Bronchial epithelial cell (primary cell): Measurements from ENCODE around the gene CPT1C. TPM values are rescaled to one million over a fixed set of nuclear protein-coding genes. Genes with fewer than 3 reads are reported as not detected.

Experiments used
- DNase-seq: peaks from one replicate; pipeline ENCODE4 v3.0.0-alpha.2; 2010; ENCODE audit warnings: low read depth
- FAIRE-seq: peaks from 2 replicates; lab custom pipeline; 2011; peaks lifted over from hg19 to GRCh38; lab: Jason Lieb, UNC
- H3K27me3 ChIP-seq: 2 replicates; pipeline ENCODE4 v1.5.1; 2011; ENCODE audit warnings: low read length; ENCODE audit not compliant: control insufficient read depth, insufficient read depth
- H3K36me3 ChIP-seq: 2 replicates; pipeline ENCODE4 v1.5.1; 2011; ENCODE audit warnings: low read length; ENCODE audit not compliant: control insufficient read depth, insufficient read depth
- H3K4me3 ChIP-seq: 2 replicates; pipeline ENCODE4 v1.5.1; 2011; ENCODE audit warnings: mild to moderate bottlenecking, low read depth, low read length, control low read depth
- total RNA-seq: library from RNA; depleted of rRNA; stranded (reverse); fragments of >200 nt; gene quantifications from 2 replicates; pipeline ENCODE4 v1.2.1, GENCODE V29; 2014
- TF ChIP-seq, protein P1 (sequence below): IDR thresholded peaks from 2 replicates; pipeline ENCODE4 v1.5.1; 2011; ENCODE audit warnings: mild to moderate bottlenecking, moderate library complexity, low read length, control low read depth, inconsistent platforms; ENCODE audit not compliant: insufficient read depth, severe bottlenecking

CPT1C gene
- total RNA-seq, 1 donor from 2014 or later: 2.4 TPM

DNA sequence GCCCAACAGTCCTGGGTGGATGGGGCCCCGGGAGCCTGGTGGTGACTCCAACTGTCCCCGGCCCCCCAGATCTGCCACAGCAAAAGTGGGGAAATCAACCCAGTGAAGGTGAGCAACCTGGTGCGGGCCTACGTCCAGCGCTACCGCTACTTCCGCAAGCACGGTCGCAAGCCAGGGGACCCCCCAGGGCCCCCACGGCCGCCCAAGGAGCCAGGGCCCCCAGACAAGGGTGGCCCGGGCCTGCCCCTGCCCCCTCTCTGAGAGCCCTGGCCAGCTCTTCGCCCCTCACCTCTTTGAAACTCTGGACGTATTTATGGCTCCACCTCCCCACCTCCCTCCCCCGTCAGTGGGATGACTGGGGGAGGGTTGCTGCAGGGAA is 32.8 kb upstream of the CPT1C start:
- no peak for FAIRE-seq

GRCh38 chr19:49658566-49659442 is 32.1 kb upstream of the CPT1C start:
- no peak for FAIRE-seq
- peaks cover 55% of the 10 kb centered on the region for H3K36me3 ChIP-seq

More for the DNA sequence above, 32.8 kb upstream of the CPT1C start:
- TF ChIP-seq, protein P1, sequence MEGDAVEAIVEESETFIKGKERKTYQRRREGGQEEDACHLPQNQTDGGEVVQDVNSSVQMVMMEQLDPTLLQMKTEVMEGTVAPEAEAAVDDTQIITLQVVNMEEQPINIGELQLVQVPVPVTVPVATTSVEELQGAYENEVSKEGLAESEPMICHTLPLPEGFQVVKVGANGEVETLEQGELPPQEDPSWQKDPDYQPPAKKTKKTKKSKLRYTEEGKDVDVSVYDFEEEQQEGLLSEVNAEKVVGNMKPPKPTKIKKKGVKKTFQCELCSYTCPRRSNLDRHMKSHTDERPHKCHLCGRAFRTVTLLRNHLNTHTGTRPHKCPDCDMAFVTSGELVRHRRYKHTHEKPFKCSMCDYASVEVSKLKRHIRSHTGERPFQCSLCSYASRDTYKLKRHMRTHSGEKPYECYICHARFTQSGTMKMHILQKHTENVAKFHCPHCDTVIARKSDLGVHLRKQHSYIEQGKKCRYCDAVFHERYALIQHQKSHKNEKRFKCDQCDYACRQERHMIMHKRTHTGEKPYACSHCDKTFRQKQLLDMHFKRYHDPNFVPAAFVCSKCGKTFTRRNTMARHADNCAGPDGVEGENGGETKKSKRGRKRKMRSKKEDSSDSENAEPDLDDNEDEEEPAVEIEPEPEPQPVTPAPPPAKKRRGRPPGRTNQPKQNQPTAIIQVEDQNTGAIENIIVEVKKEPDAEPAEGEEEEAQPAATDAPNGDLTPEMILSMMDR: no peak
- peaks cover 53% of the 10 kb centered on the region for H3K36me3 ChIP-seq
- no peak overlapping the region for H3K4me3 ChIP-seq
- H3K27me3 ChIP-seq: no peaks in the 10 kb centered on the region
- DNase-seq: no peak

GRCh38 chr19:49660338-49660961 is 30.5 kb upstream of the CPT1C start:
- FAIRE-seq (no peak), DNase-seq (no peak)
- peaks cover 44% of the 10 kb centered on the region for H3K36me3 ChIP-seq
- TF ChIP-seq, protein P1: no peak
- no peaks in the 10 kb centered on the region for H3K27me3 ChIP-seq
- no peak overlapping the region for H3K4me3 ChIP-seq

More at GRCh38 chr19:49658566-49659442, 32.1 kb upstream of the CPT1C start:
- DNase-seq: no peak
- Histone ChIP-seq H3K4me3 (no peak overlapping the region), H3K27me3 (no peaks in the 10 kb centered on the region)
- TF ChIP-seq, protein P1: no peak

DNA sequence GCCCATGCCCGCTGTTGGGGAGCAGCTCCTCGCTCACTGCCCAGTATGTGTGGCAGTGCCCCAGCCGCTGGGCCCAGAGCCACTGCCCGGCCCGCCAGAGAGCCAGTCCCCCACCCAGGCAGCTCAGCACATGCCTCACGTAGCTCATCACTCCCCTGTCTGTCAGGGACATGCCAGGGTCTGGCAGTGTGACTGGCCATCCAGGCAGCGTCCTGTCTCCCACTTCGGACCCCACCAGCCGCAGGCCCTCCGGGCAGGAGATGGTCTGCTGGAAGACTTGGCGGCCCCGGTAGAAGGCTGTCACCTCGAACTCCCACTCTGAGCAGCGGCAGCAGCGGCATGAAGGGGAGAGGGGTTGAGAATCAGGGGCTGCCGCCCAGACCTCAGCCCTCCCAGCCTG is 28.9 kb upstream of the CPT1C start:
- TF ChIP-seq, protein P1: no peak
- H3K36me3 ChIP-seq: peaks cover 34% of the 10 kb centered on the region
- no peak for FAIRE-seq
- no peak overlapping the region for H3K4me3 ChIP-seq
- no peak for DNase-seq
- H3K27me3 ChIP-seq: no peaks in the 10 kb centered on the region

GRCh38 chr19:49663224-49663623 is 27.7 kb upstream of the CPT1C start:
- FAIRE-seq (no peak), DNase-seq (no peak)
- TF ChIP-seq, protein P1: no peak
- Histone ChIP-seq H3K36me3 (peaks cover 28% of the 10 kb centered on the region), H3K27me3 (no peaks in the 10 kb centered on the region), H3K4me3 (no peak overlapping the region)
